HG03060 (cell line): ENCODE measurements around the gene CLHC1.
"Not testable (repeated sequence)": the region's sequence is repeated elsewhere in the genome, so short reads cannot be mapped to it uniquely, and the experiment has no call there.

Source experiments
- ATAC-seq: cut with Tn5 transposase; IDR thresholded peaks from one replicate; pipeline ENCODE4 v1.9.1; 2021; ENCODE audit warnings: low read depth, moderate number of reproducible peaks; ENCODE audit not compliant: unreplicated experiment

Gene CLHC1

DNA sequence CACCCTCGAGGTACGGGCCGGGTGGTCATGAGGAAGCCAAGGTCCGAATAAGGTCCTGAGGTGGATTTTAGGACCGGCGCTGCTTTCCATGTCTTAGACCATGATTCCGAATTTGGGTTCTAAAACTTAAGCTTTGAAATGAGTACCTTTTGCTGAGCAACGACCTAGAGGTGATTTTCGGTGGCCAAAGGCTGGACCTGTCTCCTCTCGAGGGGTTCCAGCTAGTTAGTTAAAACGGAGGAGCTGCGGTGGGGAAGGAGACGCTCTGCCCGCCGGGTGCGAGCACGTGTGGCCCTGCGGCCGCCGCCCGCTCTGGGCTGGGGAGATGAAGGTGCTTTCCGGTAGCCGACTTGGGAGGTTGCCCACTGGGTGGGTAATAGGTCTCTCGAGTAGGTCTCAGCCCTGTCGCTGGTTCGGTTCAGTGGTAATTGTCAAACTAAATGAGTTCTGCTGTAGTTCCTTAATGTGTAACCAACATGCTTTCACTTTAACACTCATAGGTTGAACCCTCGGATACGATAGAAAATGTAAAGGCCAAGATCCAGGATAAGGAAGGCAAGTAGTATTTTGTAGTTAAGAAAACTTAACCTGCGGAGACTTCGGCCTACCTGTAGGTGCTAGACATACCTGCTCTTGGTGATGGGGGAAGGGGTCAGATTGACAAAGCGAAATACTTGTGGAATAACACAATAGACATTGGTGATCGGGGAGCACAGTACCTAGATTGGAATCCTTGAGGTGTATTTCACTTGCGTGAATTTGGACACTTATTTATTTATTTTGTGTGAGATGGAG lies 967 bp upstream of the CLHC1 start:
- no peak for ATAC-seq

DNA sequence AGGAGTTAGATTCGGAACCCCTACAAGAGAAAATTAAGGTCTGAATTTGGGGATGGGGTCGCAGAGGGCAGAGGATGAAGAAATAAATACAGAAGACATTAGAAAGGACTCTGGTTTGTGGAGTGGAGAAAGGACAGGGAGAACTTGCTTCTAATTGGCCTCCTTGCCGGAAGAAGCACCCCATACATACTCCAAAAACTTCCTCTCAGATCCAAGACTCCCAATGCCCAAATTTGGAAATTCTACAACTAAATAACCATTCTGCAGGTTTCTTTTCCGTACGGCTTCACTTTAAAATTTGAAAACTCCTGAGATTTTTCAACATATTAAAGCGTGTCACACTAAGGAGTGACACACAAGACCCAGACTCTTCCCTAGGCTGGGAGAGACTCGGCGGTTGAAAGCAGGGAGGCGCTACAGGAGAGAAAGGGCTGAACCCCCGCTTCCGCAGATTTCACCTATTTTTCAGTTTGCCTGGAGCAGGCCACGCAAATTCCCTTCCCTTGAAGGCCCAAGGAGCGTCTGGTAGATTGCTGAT lies 478 bp downstream of the CLHC1 start:
- no peak for ATAC-seq

DNA sequence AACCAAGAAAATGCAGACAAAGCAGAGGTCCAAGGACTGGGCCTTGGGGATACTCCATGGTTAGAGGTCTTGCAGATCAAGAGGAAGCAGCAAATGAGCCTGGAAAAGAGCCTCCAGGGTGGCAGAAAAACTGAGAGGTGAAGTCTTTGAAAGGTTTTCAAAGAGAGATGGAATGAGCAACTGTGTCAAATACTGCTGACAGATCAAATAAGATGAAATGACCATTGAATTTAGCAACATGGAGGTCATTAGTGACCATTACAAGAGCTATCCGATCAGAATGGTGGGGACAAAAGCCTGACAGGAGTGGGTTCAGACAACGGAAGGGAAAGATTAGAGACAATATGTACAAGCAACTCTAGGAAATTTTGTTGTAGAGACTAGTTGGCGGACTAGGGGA lies 1.5 kb downstream of the CLHC1 start:
- ATAC-seq: no peak

DNA sequence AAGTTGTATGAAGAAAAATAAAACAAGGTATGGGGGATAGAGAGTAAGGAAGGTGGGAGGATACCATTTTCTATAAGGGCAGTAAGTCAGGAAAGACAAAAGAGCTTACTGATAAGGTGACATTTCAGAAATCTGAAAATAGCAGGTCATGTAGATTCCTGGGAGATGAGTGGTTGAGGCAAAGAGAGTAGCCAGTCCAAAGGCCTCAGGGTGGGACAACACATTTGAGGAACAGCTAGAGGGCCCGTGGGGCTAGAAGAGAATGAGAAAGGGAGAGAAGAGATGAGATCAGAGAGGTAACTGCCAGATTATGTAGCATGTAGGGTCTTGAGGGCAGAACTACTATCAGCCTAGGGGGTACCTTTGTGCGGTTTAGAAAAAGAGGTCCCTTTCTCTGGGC lies 2.9 kb downstream of the CLHC1 start:
- ATAC-seq: no peak

DNA sequence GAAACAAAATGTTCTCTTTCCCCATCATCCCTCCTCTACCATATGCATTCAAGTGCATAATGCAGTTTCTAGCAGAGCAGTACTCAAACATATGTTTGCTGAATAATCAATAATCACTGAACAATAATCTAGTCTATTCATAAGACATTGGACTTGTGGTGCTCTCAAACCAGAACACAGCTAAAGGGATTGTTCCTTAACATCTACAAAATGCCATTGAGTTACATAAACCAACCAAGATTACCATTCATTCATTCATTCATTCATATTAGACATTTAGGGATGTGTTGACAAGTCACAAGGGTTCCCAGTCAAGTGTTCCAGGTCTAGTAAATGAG lies 3.9 kb downstream of the CLHC1 start:
- no peak for ATAC-seq

DNA sequence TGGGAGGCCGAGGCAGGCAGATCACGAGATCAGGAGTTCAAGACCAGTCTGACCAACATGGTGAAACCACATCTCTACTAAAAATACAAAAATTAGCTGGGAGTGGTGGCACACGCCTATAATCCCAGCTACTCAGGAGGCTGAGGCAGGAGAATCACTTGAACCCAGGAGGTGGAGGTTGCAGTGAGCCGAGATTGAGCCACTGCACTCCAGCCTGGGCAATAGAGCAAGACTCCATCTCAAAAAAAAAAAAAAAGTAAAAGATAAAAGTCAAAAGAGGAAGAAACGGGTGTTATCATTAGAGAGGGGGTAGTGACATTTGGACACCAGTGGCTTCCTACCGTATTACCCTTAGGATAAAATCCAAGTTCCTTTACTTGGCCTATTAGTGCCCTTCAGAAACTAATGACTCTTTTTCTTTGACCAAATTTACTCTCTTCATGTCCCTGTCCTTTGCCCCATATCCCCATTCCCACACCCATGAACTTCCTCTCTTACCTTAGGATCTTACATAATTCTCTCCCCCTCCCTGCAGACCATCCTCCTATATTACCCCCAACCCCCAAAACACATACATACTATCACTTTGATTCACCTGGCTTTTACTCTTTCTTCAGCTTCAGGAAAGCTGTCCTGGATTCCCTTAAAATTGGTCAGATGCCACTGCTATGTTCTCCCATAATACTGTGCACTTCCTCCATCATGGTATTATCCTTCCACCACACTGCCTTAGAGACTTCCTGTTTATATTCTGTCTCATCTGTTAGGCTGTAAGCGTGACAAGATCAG lies 4.5 kb downstream of the CLHC1 start:
- ATAC-seq: not testable (repeated sequence)

DNA sequence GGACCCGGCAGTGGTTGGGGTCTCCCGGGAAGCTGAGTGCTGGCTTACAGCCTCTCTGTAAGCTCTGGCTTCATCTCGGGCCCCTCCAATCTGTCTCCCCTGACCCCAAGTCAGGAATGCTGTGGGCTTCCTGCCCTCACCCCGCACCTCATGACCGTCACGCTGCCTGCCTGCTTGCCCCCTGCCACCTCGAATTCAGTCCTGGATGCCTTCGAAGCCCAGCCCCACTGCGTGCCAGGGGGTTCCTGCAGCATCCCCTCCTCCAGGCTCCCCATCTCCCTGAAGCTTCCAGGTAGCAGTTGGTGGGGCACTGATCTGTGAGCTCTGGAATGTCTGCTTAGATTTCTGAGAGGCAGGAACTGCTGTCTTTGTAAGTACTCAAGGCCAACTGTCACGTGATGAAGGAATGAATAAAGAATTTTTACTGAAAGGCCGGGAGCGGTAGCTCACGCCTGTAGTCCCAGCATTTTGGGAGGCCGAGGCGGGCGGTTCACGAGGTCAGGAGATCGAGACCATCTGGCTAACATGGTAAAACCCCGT lies 6.5 kb downstream of the CLHC1 start:
- no peak for ATAC-seq

DNA sequence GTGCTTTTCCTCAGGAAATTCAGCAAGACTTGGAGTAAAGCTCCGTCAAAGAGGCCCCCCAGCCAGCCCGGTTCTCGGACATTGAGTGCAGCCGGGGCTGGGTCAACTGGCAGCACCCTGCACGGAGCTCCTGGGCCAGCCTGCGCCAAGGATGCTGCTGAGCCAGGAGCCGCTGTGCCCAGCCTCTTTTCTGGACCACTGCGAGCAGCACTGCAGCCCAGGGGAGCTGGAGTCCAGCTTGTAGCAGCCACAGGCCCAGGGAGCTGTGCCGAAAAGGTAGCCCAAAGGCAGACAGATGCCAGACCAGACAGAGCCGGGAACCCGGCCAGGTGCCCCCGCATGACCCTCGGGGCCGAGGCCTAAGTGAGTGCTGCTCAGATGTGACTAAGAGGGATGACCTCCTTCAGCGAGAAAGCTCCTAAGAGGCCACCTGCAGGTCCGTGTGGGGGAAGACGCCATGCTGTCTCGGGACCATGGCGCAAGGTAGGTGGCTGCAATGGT lies 7.3 kb downstream of the CLHC1 start:
- ATAC-seq: no peak

DNA sequence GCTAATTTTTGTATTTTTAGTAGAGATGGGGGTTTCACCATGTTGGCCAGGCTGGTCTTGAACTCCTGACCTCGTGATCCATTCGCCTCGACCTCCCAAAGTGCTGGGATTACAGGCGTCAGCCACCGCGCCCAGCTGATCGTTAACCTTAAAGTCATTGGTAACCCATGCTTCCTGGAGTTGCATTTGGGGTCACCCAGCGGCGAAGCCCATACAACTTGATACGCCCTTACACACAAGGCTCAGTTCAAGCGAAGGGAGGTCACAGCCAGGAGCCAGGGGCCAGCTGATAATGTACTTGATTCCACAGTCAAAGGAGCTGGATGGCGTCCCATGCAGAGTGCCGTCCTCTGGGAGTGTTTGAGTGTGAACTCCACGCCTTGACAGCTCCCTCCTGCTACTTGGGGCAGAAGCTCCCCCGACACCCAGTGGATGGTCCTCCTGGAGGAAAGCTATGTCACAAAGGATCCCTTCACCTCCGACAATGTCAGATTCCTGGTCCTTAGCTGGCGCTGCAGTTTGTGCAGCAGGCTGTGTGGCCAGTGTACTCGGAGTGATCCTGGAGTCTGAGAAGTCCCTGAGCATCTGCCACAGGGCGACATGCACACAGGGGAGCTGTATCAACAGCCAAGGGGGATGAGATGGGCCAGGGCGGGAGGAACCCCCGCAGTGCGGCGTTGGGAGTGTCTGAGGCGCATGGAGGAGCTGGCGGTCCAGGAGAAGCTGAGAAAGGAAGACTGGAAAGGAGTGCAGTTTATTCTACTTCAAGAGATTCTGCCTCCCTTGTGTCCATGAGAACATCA lies 7.9 kb downstream of the CLHC1 start:
- ATAC-seq: no peak

DNA sequence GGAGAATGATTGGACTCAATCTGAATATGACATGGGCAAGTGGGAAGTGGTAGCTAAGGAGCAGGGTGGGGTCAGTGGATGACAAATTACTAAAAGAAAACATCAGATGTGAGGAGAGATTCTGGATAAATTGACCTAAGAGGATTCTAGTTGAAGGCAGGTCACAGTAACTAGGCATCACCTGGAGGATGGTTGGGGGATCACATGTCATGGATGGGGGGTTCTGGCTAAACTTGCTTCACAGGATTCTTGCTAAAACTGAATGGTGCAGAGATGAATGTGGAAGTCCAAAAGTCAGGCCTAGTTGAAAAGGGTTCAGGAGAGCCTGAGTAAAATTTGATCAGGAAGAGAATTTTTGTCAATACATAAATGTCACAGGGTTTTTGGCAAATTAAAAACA lies 18.3 kb downstream of the CLHC1 start:
- no peak for ATAC-seq

DNA sequence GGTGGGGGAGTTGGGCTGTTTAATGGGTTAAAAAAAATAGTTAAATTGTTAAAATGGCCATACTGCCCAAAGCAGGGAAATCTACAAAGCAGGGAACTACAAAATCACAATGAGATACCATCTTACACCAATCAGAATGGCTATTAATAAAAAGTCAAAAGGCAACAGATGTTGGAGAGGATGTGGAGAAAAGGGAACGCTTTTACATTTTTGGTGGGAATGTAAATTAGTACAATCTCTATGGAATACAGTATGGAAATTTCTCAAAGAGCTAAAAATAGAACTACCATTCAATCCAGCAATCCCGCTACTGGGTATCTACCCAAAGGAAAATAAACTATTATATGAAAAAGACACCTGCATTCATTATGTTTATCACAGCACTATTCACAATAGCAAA lies 27.1 kb downstream of the CLHC1 start:
- no peak for ATAC-seq

DNA sequence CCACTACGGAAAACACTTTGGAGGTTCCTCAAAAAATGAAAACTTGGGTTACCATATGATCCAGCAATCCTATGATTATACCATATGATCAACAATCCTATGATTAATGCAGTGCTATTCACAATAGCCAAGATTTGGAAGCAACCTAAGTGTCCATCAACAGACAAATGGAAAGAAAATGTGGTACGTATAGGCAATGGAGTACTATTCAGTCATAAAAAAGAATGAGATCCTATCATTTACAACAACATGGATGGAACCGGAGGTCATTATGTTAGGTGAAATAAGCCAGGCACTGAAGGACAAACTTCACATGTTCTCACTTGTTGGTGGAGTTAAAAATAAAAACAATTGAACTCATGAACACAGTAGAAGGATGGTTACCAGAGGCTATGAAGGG lies 27.6 kb downstream of the CLHC1 start:
- no peak for ATAC-seq

DNA sequence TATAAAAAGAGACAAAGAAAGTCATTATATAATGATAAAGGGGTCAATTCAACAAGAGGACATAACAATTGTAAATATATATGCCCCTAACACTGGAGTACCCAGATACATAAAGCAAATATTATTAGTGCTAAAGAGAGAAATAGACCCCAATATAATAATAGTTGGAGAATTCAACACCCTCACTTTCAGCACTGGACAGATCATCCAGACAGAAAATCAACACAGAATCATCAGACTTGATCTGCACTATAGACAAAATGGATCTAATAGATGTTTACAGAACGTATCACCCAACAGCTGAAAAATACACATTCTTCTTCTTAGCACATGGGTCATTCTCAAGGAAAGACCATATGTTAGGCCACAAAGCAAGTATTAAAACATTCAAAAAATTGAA lies 31.7 kb downstream of the CLHC1 start:
- no peak for ATAC-seq

DNA sequence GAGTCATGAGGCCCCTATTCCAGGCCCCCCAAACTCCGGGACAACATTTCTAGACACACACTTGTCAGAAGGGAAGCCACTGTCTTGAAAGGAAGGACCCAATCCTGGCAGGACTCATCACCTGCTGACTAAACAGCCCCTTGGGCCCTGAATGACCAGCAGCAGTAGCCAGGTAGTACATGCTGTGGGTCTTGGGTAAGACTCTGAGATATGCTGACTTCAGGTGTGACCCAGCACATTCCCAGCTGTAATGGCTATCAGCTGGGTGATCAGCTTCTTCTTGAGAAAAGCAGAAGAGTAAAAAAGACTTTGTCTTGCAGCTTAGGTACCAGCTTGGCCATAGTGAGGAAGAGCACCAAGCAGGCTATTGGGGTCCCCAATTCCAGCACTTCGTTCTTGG lies 35.6 kb downstream of the CLHC1 start:
- ATAC-seq: no peak

DNA sequence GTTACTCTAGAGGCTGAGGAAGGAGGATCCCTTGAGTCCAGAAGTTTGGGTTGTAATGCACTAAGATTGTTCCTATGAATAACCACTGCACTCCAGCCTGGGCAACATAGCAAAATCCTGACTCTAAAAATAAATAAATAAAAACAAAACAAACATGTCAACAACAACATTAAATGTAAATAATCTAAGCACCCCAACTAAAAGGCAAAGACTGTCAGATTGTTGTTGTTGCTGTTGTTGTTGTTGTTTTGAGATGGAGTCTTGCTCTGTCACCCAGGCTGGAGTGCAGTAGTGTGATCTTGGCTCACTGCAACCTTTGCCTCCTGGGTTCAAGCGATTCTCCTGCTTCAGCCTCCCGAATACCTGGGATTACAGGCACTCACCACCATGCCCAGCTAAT lies 40.2 kb downstream of the CLHC1 start:
- not testable (repeated sequence) for ATAC-seq

DNA sequence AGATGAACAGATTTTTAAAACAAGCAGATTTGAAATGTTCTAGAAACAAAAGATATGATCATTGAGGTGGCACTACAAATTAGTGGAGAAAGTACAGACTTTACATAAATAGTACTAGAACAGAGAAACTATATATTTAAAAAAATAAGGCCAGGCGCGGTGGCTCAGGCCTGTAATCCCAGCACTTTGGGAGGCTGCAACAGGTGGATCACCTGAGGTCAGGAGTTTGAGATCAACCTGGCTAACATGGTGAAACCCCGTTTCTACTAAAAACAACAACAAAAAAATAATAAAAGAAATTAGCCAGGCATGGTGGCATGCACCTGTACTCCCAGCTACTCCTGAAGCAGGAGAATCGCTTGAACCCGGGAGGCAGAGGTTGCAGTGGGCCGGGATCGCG lies 45.3 kb downstream of the CLHC1 start:
- not testable (repeated sequence) for ATAC-seq

DNA sequence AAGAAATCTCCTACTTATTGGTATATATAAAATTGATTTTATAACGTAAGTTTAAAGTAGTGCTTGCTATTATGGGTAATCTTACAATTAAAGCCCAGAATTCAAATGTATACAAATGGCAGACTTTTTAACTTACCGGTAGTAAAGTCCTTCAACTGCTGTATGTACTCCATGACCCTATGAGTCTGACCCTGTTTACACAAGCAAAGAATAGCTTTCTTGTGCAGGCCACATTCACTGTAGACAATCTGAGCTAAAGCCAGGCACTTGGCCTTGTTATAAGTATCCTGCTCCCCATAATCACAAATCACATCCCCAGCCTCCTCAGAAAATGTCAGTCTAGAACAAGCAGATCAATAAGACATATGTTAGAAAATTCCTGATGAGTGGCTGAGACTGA lies 51.7 kb downstream of the CLHC1 start:
- no peak for ATAC-seq

DNA sequence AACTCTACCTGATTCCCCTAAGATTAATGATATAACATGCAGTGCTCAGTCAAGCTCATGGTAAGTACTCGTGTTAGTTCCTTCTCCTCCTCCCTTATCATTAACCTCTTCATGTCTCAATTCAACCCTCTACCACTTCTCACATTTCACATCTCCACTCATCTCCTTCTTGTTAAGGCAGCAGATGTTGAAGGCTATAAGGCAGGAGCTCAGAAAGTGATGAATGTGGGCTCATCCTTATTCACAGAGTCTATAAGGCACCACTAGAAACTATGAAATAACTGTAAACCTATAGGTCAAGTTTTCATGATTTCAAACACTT lies 56.0 kb downstream of the CLHC1 start:
- no peak for ATAC-seq

DNA sequence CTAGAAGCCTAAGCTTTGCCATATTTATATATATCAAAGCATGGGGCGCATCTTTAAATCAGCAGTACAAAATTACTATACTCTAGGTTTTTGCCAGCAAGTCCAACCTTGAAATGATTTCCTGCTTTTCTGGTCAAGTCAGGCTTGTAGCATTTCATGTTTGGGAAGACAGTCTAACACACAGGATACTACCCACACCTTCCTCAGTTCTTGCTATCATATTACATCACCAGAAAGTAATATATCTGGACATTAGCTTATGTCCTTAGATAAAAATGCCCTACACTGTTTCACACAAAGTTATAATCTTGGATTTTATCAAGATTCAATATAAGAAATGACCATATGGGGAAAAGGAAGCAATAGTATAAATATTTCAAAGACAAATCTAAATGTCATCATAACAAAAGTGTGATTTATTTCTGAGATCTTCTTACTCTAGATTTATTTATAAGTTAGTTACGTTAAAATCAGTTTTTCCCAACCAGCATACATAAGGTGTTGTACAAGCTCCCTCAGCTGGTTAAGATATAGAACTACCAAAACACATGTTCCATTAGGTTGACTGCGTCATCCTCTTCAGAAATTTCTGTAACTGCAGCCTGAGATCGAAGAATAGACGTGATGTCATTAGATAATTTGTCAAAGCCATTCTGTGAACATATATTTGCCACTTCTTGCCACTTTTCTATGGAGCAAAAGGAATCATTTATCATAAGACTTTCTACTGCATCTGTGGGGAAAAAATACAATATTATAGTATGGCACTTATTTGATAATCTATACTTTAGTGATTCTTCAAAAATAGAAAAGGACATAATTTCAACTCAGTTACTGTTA lies 56.6 kb downstream of the CLHC1 start:
- ATAC-seq: no peak
